IMR-90 (cell line): ENCODE results near the gene BRD4.

Source experiments
- CEBPB ChIP-seq: IDR thresholded peaks from 2 replicates; pipeline ENCODE4 v1.6.1; 2012; ENCODE audit warnings: low read depth, low read length, improper control_type of control experiment
- MXI1 ChIP-seq: IDR thresholded peaks from 2 replicates; pipeline ENCODE4 v1.6.1; 2012; ENCODE audit warnings: low read depth, mild to moderate bottlenecking, low read length, moderate library complexity, borderline replicate concordance
- POLR2A ChIP-seq: IDR thresholded peaks from 2 replicates; pipeline ENCODE4 v1.6.1; 2012; ENCODE audit warnings: mild to moderate bottlenecking, low read depth, low read length
- RAD21 ChIP-seq: IDR thresholded peaks from 2 replicates; pipeline ENCODE4 v1.6.1; 2012; ENCODE audit warnings: low read length, improper control_type of control experiment
- SMC3 ChIP-seq: fragments of 150-350 bp; IDR thresholded peaks from 2 replicates; pipeline ENCODE4 v1.6.1; 2016; ENCODE audit warnings: low read depth, mild to moderate bottlenecking, antibody characterized with exemption, low read length, moderate library complexity
- TF ChIP-seq, protein P1 (sequence below): conservative IDR thresholded peaks from 2 replicates; pipeline ENCODE4 v1.5.1; 2012; ENCODE audit warnings: mild to moderate bottlenecking, low read depth, low read length, improper control_type of control experiment

DNA sequence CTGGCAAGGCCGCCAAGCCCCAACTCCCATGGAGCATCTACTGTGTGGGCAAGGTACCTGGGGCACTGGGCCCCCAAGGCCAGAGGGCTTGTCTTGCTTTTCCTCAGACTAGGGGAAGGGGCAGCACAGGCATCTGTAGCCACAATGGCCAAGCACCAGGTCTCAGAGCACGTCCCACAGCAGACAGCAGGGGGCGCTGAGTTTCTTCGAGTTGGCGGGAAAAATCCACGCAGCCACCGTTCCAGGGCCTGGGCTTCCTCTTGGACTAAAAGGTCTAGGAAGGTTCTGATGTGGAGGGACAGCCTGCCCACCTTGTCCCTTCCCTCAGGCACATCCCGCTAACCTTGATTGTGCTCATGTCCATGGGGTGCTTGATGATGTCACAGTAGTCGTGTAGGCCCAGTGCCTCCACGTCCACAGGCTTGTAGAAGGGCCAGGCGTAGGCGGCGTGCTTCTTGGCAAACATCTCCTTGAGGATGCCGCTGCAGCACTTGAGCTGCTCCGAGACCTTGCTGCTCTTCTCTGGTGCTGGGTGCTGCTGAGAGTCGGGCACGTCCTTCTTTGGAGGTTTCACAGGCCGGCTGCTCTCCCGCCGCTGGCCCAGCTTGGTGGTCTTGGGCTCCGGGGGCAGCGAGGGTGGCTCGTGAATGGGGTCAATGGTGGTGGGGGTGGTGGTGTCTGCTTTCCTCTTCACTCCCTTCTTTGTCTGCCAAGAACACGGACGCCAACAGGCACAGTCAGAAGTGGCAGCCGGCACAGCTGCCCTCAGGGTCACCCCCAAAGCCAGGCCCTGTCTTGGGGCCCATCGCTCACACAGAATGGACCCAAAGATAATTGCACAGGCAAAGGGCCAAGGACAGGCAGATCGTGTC, 68.0 kb downstream of the BRD4 start:
- TF ChIP-seq, protein P1, sequence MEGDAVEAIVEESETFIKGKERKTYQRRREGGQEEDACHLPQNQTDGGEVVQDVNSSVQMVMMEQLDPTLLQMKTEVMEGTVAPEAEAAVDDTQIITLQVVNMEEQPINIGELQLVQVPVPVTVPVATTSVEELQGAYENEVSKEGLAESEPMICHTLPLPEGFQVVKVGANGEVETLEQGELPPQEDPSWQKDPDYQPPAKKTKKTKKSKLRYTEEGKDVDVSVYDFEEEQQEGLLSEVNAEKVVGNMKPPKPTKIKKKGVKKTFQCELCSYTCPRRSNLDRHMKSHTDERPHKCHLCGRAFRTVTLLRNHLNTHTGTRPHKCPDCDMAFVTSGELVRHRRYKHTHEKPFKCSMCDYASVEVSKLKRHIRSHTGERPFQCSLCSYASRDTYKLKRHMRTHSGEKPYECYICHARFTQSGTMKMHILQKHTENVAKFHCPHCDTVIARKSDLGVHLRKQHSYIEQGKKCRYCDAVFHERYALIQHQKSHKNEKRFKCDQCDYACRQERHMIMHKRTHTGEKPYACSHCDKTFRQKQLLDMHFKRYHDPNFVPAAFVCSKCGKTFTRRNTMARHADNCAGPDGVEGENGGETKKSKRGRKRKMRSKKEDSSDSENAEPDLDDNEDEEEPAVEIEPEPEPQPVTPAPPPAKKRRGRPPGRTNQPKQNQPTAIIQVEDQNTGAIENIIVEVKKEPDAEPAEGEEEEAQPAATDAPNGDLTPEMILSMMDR: peak; percentile 68
- TF ChIP-seq POLR2A (no peak), CEBPB (no peak), MXI1 (0 out of 2 replicates have a peak, but pooled peaks have one; percentile 43), SMC3 (peak; percentile 75), RAD21 (peak; percentile 78)
